Measurements from ENCODE around the gene SH3BP4. TPM values are rescaled to one million over a fixed set of nuclear protein-coding genes. Genes with fewer than 3 reads are reported as not detected.

The SH3BP4 gene
- total and polyA plus RNA-seq, 10 of the 15 experiments (the other 5 are each of a cell fraction or from before 2014, with no cell fraction given): 0.03 to 0.36 TPM; not detected in 8

DNA sequence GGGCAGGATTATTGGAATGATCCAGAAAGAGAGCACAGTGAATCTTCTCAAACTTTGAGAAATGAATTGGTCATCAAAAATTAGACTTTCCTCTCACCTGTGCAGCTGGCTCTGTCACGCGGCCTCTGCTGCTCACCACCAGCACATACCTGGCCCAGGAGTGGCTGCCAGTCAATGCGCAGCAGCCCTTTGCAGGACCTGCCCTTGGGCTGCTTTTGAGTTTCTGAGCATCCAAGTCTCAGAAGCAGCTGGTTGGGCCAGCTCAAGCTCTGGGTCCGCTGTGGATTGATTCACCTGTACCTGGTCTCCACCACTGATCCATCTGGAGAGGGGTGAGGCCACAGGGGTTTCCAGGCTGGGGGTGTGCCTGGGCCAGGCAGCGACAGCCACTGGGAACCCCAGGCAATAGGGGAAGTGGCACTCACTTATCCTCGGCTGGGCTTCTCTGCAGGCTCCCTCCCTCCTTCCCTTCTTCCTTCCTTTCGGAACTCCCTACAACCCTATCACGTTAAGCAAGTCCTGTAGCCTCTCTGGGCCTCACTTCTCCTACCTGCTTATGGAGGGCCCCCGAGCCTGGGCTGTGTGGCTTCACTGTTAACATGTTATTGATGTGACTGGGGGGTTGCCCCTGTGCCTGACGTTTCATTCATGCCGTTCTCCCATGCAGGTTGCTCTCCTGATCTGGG, 48.1 kb downstream of the SH3BP4 start:
- Histone ChIP-seq H2AFZ (ENCODE audit: control insufficient read depth, low read depth, low read length) (no peak overlapping the region), H4K20me1 (ENCODE audit: control insufficient read depth, insufficient read depth) (no peaks in the 10 kb centered on the region), H3K79me2 (ENCODE audit: control insufficient read depth, insufficient read depth, low read length) (no peaks in the 10 kb centered on the region), H3K4me3 (no peak overlapping the region), H3K9ac (ENCODE audit: control insufficient read depth, insufficient read depth, low read length) (no peak overlapping the region), H3K4me1 (ENCODE audit: control insufficient read depth, insufficient read depth, low read length) (no peaks in the 10 kb centered on the region), H3K4me2 (ENCODE audit: control insufficient read depth, insufficient read depth) (no peak overlapping the region), H3K36me3 (ENCODE audit: control insufficient read depth in 2 of 2, insufficient read depth in 2 of 2, low read length in 1 of 2) (no peaks in the 10 kb centered on the region), H3K27ac (ENCODE audit: control insufficient read depth, insufficient read depth) (no peak overlapping the region), H3K27me3 (replicated peaks in 1 of 2; ENCODE audit: control insufficient read depth in 2 of 2, insufficient read depth in 2 of 2, low read length in 1 of 2) (no peaks in the 10 kb centered on the region), H3K9me3 (replicated peaks; ENCODE audit: control insufficient read depth, insufficient read depth, low read length) (no peaks in the 10 kb centered on the region; the same call in 2 of the 3 replicates)
- ChIA-PET POLR2A (no interaction called here), SMC1A (ENCODE audit: uncharacterized antibody, unreplicated experiment) (no interaction called here), RAD21 (ENCODE audit: unreplicated experiment) (no interaction called here), CTCF (no interaction called here)
- TF ChIP-seq, protein P1, sequence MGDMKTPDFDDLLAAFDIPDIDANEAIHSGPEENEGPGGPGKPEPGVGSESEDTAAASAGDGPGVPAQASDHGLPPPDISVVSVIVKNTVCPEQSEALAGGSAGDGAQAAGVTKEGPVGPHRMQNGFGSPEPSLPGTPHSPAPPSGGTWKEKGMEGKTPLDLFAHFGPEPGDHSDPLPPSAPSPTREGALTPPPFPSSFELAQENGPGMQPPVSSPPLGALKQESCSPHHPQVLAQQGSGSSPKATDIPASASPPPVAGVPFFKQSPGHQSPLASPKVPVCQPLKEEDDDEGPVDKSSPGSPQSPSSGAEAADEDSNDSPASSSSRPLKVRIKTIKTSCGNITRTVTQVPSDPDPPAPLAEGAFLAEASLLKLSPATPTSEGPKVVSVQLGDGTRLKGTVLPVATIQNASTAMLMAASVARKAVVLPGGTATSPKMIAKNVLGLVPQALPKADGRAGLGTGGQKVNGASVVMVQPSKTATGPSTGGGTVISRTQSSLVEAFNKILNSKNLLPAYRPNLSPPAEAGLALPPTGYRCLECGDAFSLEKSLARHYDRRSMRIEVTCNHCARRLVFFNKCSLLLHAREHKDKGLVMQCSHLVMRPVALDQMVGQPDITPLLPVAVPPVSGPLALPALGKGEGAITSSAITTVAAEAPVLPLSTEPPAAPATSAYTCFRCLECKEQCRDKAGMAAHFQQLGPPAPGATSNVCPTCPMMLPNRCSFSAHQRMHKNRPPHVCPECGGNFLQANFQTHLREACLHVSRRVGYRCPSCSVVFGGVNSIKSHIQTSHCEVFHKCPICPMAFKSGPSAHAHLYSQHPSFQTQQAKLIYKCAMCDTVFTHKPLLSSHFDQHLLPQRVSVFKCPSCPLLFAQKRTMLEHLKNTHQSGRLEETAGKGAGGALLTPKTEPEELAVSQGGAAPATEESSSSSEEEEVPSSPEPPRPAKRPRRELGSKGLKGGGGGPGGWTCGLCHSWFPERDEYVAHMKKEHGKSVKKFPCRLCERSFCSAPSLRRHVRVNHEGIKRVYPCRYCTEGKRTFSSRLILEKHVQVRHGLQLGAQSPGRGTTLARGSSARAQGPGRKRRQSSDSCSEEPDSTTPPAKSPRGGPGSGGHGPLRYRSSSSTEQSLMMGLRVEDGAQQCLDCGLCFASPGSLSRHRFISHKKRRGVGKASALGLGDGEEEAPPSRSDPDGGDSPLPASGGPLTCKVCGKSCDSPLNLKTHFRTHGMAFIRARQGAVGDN (IDR thresholded peaks at IDR 0.05): no peak
- TF ChIP-seq GABPA (IDR thresholded peaks at IDR 0.05; ENCODE audit: low read depth) (no peak), ZNF274 (IDR thresholded peaks at IDR 0.05; ENCODE audit: insufficient read depth, insufficient read length) (no peak)
- DNase-seq (ENCODE audit: low read depth, low spot score): no peak
- BruUV-seq (replicated peaks): no TSS peak
- no peak for ATAC-seq
- FAIRE-seq: no peak
- WGBS (ENCODE audit: insufficient coverage, insufficient replicate concordance, low lambda C conversion rate, missing lambda C conversion rate): 27% methylated on average over 8 of the region's 11 CpGs
- intact Hi-C loops (cut with micrococcal nuclease; ENCODE audit: unreplicated experiment) (no loop called here), in situ Hi-C loops (cut with MboI) (no loop called here)

All from GM12878 (cell line).